HG02870 (cell line): ENCODE measurements around the gene AFF4.
"Not testable (repeated sequence)": the region's sequence is repeated elsewhere in the genome, so short reads cannot be mapped to it uniquely, and the experiment has no call there.

Experiments
- ATAC-seq: cut with Tn5 transposase; IDR thresholded peaks from one replicate; pipeline ENCODE4 v1.9.1; 2021; ENCODE audit warnings: mild to moderate bottlenecking, moderate library complexity; ENCODE audit not compliant: unreplicated experiment

The AFF4 gene

DNA sequence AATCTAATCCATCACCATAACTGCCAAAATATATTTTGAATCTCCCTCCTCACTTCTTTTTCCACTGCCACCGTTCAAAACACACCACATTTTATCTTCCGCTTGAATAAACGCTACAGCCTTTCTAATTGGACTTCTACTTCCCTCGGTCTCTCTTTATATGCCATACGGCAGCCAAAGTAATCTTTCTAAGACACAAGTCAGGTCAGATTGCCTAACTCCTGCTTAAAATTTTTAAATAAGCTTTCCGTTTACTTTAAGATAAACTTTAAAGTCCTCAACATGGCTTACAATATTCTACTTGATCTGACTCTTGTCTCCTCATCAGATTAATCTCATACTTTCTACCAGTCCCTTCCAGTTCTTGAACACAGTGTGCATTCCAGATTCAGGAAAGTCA, 9.7 kb downstream of the AFF4 start:
- ATAC-seq: no peak

GRCh38 chr5:132952829-132953228, 10.6 kb downstream of the AFF4 start:
- ATAC-seq: no peak

DNA sequence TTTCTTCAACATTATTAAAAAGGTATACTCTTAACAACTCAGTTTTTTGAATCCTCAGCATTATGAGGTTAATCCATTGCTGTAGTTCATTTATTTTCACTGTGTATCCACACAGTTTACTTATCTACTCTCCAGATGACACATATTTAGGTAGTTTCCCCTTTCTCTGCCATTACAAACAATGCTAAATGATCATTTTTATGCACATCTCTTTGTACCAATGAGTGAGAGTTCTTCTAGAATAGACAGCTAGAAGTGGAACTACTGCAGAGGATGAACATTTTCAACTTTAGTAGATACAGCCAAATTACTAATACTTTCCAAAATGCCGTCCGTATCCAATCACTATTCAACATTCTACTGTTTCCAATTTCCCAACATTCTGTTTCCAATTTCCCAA, 11.5 kb downstream of the AFF4 start:
- no peak for ATAC-seq

DNA sequence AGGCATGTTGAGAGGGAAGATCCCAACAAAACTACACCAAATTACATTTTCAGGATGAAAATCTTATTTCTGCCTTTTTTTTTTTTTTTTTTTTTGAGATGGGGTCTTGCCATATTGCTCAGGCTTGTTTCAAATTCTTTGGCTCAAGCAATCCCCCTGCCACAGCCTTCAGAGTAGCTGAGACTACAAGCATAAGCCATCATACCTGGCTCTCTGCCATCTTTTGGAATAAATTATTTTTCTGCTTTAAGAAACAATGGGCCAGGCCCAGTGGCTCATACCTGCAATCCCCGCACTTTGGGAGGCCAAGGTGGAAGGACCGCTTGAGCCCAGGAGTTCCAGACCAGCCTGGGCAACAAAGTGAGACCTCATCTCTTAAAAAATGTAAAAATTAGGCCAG, 14.3 kb downstream of the AFF4 start:
- no peak for ATAC-seq

- no peak for ATAC-seq
Observed at GRCh38 chr5:132947671-132948070, 15.8 kb downstream of the AFF4 start.

DNA sequence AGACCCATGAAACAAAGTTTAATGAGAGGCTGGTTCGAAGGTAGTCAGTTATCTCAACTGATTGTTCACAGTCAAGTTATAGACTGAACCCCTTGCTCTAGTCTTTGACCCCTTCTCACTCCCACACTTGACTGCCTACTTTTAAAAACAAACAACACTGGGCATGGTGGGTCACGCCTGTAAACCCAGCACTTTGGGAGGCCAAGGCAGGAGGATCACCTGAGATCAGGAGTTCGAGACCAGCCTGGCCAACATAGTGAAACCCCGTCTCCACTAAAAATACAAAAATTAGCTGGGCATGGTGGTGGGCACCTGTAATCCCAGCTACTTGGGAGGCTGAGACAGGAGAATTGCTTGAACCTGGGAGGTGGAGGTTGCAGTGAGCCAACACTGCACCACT, 18.1 kb downstream of the AFF4 start:
- not testable (repeated sequence) for ATAC-seq

DNA sequence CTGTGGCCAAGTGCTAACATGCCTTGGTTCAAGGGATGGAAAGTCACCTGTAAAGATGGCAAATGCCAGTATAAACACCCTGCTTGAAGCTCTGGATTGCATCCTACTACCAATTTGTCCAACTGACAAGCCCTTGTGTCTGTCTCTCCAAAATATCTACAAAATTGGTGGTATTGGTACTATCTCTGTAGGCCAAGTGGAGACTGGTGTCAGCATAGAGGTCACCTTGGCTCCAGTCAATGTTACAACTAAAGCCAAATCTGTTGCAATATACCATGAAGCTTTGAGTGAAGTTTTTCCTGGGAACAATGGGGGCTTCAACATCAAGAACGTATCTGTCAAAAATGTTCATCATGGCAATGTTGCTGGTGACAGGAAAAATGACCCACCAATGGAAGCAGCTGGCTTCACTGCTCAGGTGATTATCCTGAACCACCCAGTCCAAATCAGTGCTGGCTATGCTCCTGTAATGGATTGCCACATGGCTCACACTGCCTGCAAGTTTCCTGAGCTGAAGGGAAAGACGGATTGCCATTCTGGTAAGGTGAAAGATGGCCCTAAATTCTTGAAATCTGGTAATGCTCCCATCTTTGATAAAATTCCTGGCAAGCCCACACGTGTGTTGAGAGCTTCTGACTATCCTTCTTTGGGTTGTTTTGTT, 19.9 kb downstream of the AFF4 start:
- no peak for ATAC-seq

GRCh38 chr5:132941331-132941730, 22.1 kb downstream of the AFF4 start:
- ATAC-seq: no peak

- no peak for ATAC-seq
Observed at GRCh38 chr5:132928062-132928407, 35.4 kb downstream of the AFF4 start.

DNA sequence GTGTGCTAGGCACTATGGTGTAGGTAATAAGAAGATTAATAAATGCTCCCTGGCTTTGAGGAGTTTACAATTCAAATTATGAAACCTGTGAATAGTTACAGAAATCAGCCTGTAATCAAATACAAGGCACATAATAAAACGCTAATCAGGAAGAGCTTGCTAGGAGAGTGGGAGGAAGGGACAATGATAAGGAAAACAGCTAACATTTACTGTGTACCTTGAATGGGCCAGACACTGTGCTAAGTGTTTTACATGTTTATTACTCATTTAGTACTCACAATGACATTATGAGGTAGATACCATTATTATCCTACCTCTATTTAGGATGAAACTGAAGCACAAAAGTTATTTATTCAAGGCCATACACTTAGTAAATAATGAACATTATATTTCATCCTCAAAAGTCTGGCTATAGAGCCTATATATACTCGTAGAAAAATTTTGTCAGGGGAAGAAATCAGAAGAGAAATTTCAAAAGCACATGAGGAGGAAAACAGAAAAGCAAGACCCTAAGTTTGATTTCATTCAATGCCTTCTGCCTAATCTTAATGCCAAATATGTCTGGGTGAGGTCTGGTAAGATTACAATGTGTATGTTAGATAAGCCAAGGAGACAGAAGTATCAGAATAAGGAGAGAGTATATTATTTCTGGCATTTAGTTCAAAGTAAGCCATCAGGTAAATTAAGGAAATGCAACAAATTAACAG, 35.9 kb downstream of the AFF4 start:
- ATAC-seq: no peak

- no peak for ATAC-seq
Observed at GRCh38 chr5:132926437-132926836, 37.0 kb downstream of the AFF4 start.

- no peak for ATAC-seq
Observed at GRCh38 chr5:132916086-132916485, 47.3 kb downstream of the AFF4 start.

DNA sequence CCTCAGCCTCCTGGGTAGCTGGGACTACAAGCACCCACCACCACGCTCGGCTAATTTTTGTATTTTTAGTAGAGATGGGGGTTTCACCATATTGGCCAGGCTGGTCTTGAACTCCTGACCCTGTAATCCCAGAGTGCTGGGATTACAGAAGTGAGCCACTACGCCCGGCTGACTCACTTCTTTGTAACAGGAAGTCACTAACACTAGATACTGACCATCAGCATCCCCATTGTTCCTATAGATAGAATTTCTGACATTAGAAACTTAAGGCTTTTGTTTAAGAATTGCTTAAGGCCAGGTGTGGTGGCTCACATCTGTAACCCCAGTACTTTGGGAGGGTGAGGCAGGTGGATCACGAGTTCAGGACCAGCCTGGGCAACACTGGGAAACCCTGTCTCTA, 47.8 kb downstream of the AFF4 start:
- no peak for ATAC-seq

DNA sequence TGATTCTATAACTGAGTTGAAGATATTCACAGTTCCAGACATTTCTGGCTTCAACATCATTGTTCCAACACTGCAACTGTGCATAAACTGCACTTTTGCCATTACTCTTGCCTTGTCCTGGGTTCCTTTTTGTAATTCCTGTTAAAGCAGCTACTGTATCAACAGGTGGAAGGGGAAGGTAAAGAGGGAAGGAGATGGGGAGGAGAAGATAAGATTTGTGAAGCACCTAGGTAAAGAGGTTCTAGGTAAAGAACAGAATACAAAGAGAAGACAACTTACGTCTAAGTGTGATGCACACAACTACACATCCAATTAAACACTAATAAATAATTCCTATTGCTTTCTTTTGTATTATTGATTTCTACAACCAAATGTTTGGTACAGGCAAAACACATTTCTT, 53.7 kb downstream of the AFF4 start:
- no peak for ATAC-seq

DNA sequence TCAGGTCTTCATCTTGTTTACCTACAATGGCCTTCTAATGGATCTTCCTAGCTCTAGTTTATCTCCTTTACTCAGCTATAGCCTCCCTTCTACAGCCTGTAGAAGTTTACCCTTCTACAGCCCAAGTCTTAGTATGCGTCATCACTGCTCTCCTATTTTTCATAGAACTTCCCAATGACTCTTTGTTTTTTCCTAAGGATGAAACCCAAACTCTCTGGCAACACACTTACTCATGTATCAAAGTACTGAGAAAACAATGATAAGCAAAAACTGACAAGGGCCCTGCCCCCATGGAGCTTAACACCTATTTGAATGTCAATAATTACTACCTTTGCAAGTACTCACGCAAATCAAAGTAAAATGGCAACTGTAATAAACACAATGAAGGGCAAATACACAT, 56.3 kb downstream of the AFF4 start:
- no peak for ATAC-seq

GRCh38 chr5:132905938-132906337, 57.5 kb downstream of the AFF4 start:
- no peak for ATAC-seq

DNA sequence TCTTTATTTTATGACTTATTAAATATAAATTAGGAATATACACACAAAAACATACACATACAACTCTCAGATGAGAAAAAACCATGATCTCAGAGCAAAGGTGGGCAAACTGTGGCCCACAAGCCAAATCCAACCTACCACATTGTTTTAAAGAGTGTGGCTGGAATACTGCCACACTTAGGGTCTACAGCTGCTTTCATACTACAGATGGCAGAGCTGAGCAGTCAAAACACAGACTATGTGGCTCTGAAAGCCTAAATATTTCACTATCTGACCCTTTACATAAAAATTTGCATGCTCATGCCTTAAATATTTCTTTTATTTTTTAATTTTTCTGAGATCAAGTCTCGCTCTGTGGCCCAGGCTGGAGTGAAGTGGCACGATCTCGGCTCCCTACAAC, 61.7 kb downstream of the AFF4 start:
- ATAC-seq: no peak

- ATAC-seq: no peak
Observed at GRCh38 chr5:132901036-132901435, 62.4 kb downstream of the AFF4 start.

GRCh38 chr5:132898094-132898493, 65.3 kb downstream of the AFF4 start:
- ATAC-seq: no peak

DNA sequence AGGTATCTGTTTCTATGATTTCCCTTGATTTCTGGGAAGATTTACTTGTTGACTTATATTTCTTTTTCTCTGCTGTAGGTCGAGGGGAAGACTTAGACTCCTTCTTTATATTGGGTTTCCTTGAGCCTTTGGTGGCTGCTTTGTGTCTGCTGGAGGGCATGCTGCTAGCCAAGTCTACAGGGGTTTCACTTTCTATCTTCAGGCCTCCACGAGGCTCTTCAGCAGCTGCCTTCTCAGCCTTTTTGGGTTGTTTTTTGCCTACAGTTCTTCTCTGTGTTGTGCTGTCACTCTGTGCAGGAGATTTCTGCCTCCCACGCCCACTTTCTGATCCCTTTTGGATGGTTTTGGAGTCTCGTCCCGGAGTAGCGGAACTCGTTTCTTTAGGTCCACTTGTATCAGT, 66.7 kb downstream of the AFF4 start:
- no peak for ATAC-seq

GRCh38 chr5:132895719-132896305, 67.6 kb downstream of the AFF4 start:
- ATAC-seq: no peak

DNA sequence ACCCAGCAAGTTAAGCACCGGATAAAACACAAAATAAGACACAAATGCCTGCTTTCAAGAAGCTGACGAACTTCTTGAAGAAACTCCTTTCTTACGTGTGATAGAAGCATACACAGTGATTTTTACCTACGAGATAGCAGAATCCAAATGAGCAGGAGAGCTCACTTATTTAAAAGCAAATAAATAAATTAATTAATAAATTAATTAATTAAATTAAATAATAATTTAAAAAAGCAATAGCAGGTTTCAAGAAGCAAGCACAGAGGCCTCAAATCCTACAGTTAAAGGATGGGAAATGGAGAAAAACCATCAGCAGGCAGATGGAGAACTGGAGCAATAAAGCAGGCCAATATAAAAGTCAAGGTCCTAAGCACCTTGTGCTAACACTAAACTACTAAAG, 72.6 kb downstream of the AFF4 start:
- ATAC-seq: no peak

DNA sequence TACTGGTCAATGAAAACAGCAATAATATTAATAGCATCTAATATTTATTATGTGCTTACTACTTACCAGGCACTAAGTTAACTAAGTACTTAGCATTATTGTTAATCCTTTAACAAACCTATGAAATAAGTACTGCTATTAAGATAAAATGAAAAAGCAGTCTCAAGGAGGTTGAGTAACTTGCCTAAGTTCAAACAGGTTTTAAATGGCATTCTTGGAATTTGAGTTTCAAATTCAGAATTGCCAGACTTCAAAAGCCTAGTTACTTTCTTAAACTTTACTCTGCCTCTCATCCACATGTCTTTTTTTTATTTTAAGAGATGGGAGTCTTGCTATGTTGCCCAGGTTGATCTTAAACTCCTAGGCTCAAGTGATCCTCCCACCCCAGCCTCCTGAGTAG, 73.9 kb downstream of the AFF4 start:
- no peak for ATAC-seq
